ENCODE data around the gene FNDC8. TPM values are rescaled to one million over a fixed set of nuclear protein-coding genes. Genes with fewer than 3 reads are reported as not detected.

The FNDC8 gene
- total RNA-seq, 1 experiment from 2014 or later = not detected

DNA sequence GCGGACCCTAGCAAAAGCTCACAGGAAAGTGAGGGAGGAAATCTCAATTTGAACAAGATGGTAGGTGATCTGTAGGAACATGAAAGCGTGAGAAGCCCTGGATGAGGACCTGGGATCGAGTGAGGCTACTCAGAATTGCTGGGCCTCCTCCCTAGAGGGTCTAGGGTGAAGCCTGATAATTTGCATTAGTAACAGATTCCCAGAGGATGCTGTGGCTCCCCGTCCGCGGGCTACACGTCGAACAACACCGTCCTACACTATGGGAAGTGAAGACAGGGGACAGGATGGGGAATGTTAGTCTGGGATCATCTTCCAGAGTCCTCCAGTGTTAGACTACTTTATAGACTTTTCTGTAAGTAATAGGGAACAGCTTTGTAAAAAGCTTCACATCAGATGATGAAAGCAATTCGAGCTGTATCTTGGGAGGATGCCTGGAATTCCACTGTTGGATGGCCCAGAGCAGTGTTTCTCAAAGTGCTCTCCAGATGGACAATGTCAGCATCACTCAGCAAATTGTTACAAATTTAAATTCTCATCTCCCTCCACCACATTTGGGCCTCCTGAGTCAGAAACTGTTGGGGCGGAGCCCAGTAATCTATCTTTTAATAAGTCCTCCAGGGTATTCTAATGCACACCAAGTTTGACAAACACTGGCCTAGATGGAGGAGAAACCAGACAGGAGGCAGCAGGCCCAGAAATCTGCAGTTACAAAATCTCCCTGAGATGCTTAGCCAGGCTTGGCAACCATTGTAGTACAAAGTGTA lies 6.5 kb downstream of the FNDC8 start (continued):
- TF ChIP-seq, protein P1, sequence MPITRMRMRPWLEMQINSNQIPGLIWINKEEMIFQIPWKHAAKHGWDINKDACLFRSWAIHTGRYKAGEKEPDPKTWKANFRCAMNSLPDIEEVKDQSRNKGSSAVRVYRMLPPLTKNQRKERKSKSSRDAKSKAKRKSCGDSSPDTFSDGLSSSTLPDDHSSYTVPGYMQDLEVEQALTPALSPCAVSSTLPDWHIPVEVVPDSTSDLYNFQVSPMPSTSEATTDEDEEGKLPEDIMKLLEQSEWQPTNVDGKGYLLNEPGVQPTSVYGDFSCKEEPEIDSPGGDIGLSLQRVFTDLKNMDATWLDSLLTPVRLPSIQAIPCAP (CRISPR knock-in tag; IDR thresholded peaks at IDR 0.05) = no peak
- no peak for TF ChIP-seq TEAD4 (CRISPR knock-in tag; IDR thresholded peaks at IDR 0.05)

DNA sequence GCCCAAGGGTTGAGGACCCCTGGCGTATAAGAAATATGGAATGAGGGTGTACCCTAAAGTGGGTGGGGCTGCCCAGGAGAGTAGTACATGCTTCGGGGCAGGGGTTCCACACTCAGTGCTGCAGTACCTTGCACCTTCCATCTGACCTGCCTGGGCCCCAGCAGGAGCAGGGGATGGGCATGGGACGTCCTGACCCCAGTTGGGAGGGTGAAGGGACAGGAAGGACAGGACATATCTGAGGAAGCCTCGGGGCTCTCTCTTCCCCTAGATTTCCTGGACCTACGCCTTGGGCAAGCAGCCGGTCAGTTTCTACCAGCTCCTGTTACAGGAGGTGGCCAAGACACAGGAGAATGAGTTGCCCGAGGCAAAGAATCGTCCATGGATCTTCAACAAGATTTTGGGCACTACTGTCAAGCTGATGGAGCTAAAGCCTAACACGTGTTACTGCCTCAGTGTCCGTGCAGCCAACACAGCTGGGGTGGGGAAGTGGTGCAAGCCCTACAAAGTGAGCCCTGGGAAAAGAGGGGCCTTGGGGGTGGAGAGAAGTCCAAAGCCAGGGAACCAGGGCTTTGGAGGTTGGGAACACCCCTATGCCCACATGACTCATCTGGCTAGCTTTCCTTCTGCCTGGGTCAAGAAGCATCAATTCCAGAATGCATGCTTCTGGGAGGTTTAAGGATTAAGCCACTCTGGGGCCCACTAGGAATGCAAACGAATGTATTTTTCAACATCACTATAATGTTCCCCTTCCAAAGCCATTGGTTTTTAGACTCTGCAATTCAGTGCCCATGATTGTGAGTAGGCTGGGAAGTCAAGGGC lies 7.9 kb downstream of the FNDC8 start:
- Mint-ChIP-seq H3K27ac (no peak overlapping the region), H3K9me3 (0 out of 2 replicates have a peak, but pooled peaks cover 6% of the 10 kb centered on the region), H3K27me3 (ENCODE audit: low read depth) (no peaks in the 10 kb centered on the region), H3K4me1 (no peaks in the 10 kb centered on the region), H3K4me3 (no peak overlapping the region), H3K36me3 (peaks cover 32% of the 10 kb centered on the region)
- POLR2A ChIA-PET = no interaction called here
- DNase-seq (ENCODE audit: low spot score) = no peak
- TF ChIP-seq NR3C1 (CRISPR knock-in tag; conservative IDR thresholded peaks at IDR 0.05; ENCODE audit: low read depth) = no peak
- TF ChIP-seq ATF1 (CRISPR knock-in tag; IDR thresholded peaks at IDR 0.05) = 0 out of 2 replicates have a peak, but pooled peaks have one; percentile 32
- TF ChIP-seq CREM (CRISPR knock-in tag; IDR thresholded peaks at IDR 0.05) = 0 out of 2 replicates have a peak, but pooled peaks have one; percentile 29
- TF ChIP-seq KAT7 (CRISPR knock-in tag; IDR thresholded peaks at IDR 0.05; ENCODE audit: borderline replicate concordance) = no peak
- 0 out of 2 replicates have a peak, but pooled peaks have one; percentile 59 for TF ChIP-seq TP53 (CRISPR knock-in tag; IDR thresholded peaks at IDR 0.05)
- CTCF ChIA-PET = interaction anchor here (1.6 to 2.4 kb wide), 2 partner anchors 9 to 12 kb away, joined by 11 to 13 read pairs; partner anchors contain the start of gene RAD51D
- ATAC-seq = peak; percentile 19

DNA sequence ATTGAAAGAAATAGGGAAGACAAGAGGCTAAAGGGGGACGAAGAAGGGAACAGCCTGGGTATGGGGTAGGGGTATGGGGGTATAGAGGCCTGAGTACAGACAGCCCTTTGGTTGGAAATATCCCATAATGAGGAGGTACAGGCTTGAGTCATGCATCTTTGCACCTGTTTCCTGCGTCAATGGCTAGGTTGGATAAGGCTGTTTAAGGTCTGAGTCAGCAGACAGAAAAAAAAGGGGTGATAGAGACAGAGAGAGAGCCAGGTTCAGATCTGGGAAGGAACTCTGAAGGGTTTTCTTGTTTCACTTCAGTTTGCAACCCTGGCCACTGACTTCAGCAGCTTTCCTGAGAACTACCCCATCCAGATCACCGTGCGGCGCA lies 8.5 kb downstream of the FNDC8 start:
- H3K9me3 Mint-ChIP-seq = 0 out of 2 replicates have a peak, but pooled peaks cover 6% of the 10 kb centered on the region
- no peaks in the 10 kb centered on the region for H3K4me1 Mint-ChIP-seq
- H3K27me3 Mint-ChIP-seq (ENCODE audit: low read depth) = no peaks in the 10 kb centered on the region
- H3K27ac Mint-ChIP-seq = no peak overlapping the region
- TF ChIP-seq, protein P2, sequence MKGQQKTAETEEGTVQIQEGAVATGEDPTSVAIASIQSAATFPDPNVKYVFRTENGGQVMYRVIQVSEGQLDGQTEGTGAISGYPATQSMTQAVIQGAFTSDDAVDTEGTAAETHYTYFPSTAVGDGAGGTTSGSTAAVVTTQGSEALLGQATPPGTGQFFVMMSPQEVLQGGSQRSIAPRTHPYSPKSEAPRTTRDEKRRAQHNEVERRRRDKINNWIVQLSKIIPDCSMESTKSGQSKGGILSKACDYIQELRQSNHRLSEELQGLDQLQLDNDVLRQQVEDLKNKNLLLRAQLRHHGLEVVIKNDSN (CRISPR knock-in tag; IDR thresholded peaks at IDR 0.05) = no peak
- TF ChIP-seq IRF2 (CRISPR knock-in tag; IDR thresholded peaks at IDR 0.05; ENCODE audit: borderline replicate concordance, low read depth) = no peak
- ATAC-seq (no peak), DNase-seq (ENCODE audit: low spot score) (no peak)
- ChIA-PET POLR2A (no interaction called here), CTCF (interaction anchor here (1.3 kb wide), 1 partner anchor 11 kb away, joined by 3 read pairs; no protein-coding TSS in a partner anchor)
- peaks cover 38% of the 10 kb centered on the region for H3K36me3 Mint-ChIP-seq
- no peak overlapping the region for H3K4me3 Mint-ChIP-seq

DNA sequence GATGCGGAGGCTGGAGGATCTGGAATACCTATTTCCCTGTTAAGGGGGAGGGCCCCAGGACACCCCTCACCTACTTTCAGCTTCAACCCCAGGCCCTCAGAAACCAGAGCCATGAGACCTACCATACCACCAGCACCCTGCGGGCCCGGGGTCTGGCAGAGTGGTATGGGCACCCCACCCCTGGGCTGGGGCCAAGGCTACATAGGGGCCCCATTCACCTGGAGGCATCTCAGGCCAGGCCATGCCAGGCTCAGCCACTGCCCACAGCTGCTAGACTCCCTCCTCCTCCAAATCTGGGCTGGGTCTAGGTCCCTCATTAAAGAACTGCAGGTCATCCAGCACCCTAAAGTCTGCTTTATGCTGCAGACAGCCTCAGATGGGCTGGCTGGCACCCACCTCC lies 9.0 kb downstream of the FNDC8 start:
- ATAC-seq = no peak
- Mint-ChIP-seq H3K27me3 (ENCODE audit: low read depth) (no peaks in the 10 kb centered on the region), H3K4me1 (no peaks in the 10 kb centered on the region), H3K36me3 (peaks cover 43% of the 10 kb centered on the region), H3K27ac (no peak overlapping the region), H3K4me3 (no peak overlapping the region), H3K9me3 (0 out of 2 replicates have a peak, but pooled peaks cover 6% of the 10 kb centered on the region)
- CTCF ChIA-PET = interaction anchor here (1.0 to 1.3 kb wide), 2 partner anchors 10 to 11 kb away, joined by 3 to 7 read pairs; no protein-coding TSS in a partner anchor
- no peak for DNase-seq (ENCODE audit: low spot score)
- no peak for TF ChIP-seq NFE2L1 (CRISPR knock-in tag; IDR thresholded peaks at IDR 0.05)
- TF ChIP-seq, protein P3, sequence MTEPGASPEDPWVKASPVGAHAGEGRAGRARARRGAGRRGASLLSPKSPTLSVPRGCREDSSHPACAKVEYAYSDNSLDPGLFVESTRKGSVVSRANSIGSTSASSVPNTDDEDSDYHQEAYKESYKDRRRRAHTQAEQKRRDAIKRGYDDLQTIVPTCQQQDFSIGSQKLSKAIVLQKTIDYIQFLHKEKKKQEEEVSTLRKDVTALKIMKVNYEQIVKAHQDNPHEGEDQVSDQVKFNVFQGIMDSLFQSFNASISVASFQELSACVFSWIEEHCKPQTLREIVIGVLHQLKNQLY (CRISPR knock-in tag; IDR thresholded peaks at IDR 0.05) = no peak
- no peak for TF ChIP-seq TEAD1 (CRISPR knock-in tag; IDR thresholded peaks at IDR 0.05)
- TF ChIP-seq ZNF232 (CRISPR knock-in tag; IDR thresholded peaks at IDR 0.05) = no peak
- TF ChIP-seq FOXJ3 (CRISPR knock-in tag; IDR thresholded peaks at IDR 0.05; ENCODE audit: borderline replicate concordance) = no peak
- POLR2A ChIA-PET = no interaction called here
